ENCODE data around the gene OR4X1. TPM values are rescaled to one million over a fixed set of nuclear protein-coding genes. Genes with fewer than 3 reads are reported as not detected.

Gene OR4X1
- total RNA-seq, 4 donors from 2014 or later, result not detected

DNA sequence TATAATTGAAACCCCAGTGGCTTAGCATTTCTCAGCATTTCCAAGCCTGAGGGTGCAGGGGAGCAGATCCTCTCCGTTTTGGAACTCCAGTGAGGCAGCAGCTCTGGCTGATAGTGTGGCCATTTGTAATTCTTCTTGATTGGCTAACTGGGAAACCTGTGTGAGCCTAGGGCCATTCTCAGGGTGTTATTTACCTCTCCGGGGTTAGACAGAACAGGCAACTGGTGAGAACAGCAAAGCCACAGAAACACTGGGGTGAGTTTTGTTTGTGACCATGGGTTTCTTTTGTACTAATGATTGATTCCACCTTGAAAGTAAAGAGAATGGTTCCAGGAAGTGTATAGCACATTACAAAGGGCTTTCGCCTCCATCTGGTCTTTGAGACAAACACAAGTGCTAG lies 21.2 kb upstream of the OR4X1 start:
- WGBS, 2 donors (ENCODE audit: low coverage in 1 of 2), result 58 to 100% methylated on average over 1 to 2 of the region's 3 CpGs
- ATAC-seq, result no peak
- H3K27ac ChIP-seq, result no peak overlapping the region

DNA sequence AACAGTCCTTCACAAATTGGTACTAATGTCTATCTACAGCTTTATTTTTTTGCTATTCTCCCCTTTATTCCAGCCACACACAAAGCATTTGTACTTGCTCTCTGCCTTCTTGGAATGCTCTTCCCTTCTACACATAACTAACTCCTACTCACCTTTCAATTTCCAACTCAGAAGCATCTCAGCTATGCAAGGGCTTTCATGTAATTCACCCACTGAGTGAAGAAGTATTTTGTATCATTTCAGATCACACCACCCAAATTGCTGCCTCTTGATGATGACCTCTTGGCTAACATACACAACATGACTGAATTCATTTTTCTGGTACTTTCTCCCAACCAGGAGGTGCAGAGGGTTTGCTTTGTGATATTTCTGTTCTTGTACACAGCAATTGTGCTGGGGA lies 18.9 kb upstream of the OR4X1 start, which contains the start of gene OR4X2:
Gene OR4X2, plus strand, starts transcription at position 301 of the 400 bp plus-strand sequence. Its CDS starts 0 bp downstream, at position 301.
- Histone ChIP-seq H3K36me3 (no peaks in the 10 kb centered on the region), H3K27me3 (peaks cover 4% of the 10 kb centered on the region), H3K9me3 (peaks cover 0 to 30% (median 0%) of the 10 kb centered on the region in 3 donors), H3K27ac (no peak within 1 kb of the TSS), H3K4me1 (no peaks in the 10 kb centered on the region), H3K4me3 (no peak within 1 kb of the TSS)
- ATAC-seq, result no peak
- no peak for TF ChIP-seq EP300 (IDR thresholded peaks at IDR 0.05)
- no peak for TF ChIP-seq POLR2A (IDR thresholded peaks at IDR 0.05)

More for the DNA sequence above, 21.2 kb upstream of the OR4X1 start:
- H3K9me3 ChIP-seq, result peaks cover 0 to 15% (median 0%) of the 10 kb centered on the region in 3 donors
- H3K27me3 ChIP-seq, result peaks cover 4% of the 10 kb centered on the region
- TF ChIP-seq POLR2AphosphoS5 (IDR thresholded peaks at IDR 0.05), result no peak
- TF ChIP-seq POLR2A (IDR thresholded peaks at IDR 0.05), result no peak
- TF ChIP-seq, protein P1, sequence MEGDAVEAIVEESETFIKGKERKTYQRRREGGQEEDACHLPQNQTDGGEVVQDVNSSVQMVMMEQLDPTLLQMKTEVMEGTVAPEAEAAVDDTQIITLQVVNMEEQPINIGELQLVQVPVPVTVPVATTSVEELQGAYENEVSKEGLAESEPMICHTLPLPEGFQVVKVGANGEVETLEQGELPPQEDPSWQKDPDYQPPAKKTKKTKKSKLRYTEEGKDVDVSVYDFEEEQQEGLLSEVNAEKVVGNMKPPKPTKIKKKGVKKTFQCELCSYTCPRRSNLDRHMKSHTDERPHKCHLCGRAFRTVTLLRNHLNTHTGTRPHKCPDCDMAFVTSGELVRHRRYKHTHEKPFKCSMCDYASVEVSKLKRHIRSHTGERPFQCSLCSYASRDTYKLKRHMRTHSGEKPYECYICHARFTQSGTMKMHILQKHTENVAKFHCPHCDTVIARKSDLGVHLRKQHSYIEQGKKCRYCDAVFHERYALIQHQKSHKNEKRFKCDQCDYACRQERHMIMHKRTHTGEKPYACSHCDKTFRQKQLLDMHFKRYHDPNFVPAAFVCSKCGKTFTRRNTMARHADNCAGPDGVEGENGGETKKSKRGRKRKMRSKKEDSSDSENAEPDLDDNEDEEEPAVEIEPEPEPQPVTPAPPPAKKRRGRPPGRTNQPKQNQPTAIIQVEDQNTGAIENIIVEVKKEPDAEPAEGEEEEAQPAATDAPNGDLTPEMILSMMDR (IDR thresholded peaks at IDR 0.05), result no peak
- no peak for TF ChIP-seq EP300 (IDR thresholded peaks at IDR 0.05)
- H3K4me3 ChIP-seq, result no peak overlapping the region
- no peaks in the 10 kb centered on the region for H3K36me3 ChIP-seq
- H3K4me1 ChIP-seq, result no peaks in the 10 kb centered on the region

DNA sequence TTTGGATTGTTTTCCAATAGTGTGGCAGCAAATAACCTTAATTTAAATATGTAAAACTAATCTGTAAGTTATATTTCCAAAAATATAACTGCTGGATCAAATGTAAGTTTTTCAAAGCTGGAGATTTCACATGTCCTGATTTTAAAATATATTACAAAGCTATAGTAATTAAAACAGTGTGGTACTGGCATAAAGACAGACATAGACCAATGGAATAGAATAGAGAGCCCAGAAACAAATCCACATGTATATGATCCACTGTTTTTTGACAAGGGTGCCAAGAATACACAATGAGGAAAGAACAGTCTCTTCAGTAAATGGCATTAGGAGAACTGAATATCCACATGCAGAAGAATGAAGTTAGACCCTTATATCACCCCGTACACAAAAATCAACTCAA lies 14.8 kb upstream of the OR4X1 start:
- no peak for ATAC-seq
- Histone ChIP-seq H3K36me3 (no peaks in the 10 kb centered on the region), H3K4me1 (no peaks in the 10 kb centered on the region), H3K27me3 (no peaks in the 10 kb centered on the region), H3K9me3 (peaks cover 0 to 34% (median 0%) of the 10 kb centered on the region in 3 donors), H3K27ac (no peak overlapping the region), H3K4me3 (no peak overlapping the region)
- no peak for TF ChIP-seq POLR2A (IDR thresholded peaks at IDR 0.05)
- TF ChIP-seq, protein P1 (IDR thresholded peaks at IDR 0.05), result no peak
- WGBS, 2 donors (ENCODE audit: low coverage in 1 of 2), result 92 to 100% methylated on average over 1 of the region's 1 CpG

DNA sequence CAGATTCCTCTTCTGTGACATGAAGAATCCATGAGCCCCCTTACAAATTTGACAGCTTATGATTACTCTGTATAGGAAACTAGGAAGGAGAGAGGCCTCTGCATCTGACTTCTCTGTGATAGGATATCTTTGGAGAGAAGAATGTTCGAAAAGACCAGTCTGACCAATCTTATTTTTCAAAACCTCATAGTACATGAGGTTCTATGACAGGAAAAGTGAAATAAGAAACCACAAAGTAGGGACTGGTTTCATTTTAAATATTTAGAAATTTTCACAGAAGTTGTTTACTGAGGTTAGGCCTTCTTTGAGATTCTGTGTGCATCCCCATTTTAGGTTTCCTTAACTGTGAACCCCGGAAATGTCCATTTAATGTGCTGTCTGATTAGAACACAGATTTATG lies 2.1 kb upstream of the OR4X1 start:
- TF ChIP-seq POLR2AphosphoS5 (IDR thresholded peaks at IDR 0.05), result no peak
- no peak for TF ChIP-seq EP300 (IDR thresholded peaks at IDR 0.05)
- Histone ChIP-seq H3K27ac (no peak overlapping the region), H3K4me1 (no peaks in the 10 kb centered on the region), H3K4me3 (no peak overlapping the region), H3K36me3 (no peaks in the 10 kb centered on the region), H3K27me3 (no peaks in the 10 kb centered on the region), H3K9me3 (peaks cover 0 to 7% (median 0%) of the 10 kb centered on the region in 3 donors)
- 78 to 79% methylated on average over 2 of the region's 2 CpGs for WGBS, 2 donors (ENCODE audit: low coverage in 1 of 2)
- ATAC-seq, result no peak

DNA sequence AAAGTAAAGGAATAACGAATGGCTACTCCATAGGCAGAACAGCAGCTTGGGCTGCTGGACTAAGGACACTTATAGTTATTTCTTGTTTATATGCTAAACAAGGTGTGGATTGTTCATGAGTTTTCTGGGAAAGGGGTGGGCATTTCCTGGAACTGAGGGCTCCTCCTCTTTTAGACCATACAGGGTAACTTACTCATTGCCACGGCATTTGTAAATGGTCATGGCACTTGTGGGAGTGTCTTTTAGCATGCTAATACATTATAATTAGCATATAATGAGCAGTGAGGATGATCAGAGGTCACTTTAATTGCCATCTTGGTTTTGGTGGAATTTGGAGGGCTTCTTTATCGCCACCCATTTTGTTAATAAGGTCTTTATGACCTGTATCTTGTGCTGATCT lies 7.0 kb downstream of the OR4X1 start:
- TF ChIP-seq POLR2AphosphoS5 (IDR thresholded peaks at IDR 0.05) (no peak), POLR2A (IDR thresholded peaks at IDR 0.05) (no peak), EP300 (IDR thresholded peaks at IDR 0.05) (no peak)
- TF ChIP-seq, protein P1 (IDR thresholded peaks at IDR 0.05), result no peak
- no peak overlapping the region for H3K27ac ChIP-seq
- H3K4me3 ChIP-seq, result no peak overlapping the region
- WGBS, 2 donors (ENCODE audit: low coverage in 1 of 2), result 62 to 64% methylated on average over 2 to 3 of the region's 3 CpGs
- no peaks in the 10 kb centered on the region for H3K4me1 ChIP-seq
- H3K27me3 ChIP-seq, result no peaks in the 10 kb centered on the region
- no peaks in the 10 kb centered on the region for H3K36me3 ChIP-seq
- no peak for ATAC-seq
- H3K9me3 ChIP-seq, result no peaks in the 10 kb centered on the region

DNA sequence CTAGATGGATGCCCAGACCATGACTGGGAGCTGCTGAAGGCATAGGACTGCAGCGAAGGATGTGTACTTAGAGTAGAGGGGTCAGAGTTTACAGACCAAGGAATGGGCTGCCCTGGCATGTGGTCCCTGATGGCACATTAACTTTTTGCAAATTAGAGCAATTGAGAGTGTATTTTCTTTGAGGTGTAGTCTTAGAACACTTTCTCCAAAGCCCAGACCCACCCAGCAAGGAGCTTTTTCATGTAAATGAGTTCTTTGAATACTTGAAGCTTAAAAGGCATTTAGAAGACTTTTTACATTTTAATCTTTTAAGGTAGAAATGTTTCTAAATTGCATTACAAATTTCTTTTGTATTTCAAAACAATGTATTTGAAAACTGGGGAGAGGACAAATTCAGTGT lies 8.9 kb downstream of the OR4X1 start:
- Histone ChIP-seq H3K4me1 (no peaks in the 10 kb centered on the region), H3K27me3 (no peaks in the 10 kb centered on the region), H3K36me3 (no peaks in the 10 kb centered on the region), H3K27ac (no peak overlapping the region), H3K9me3 (no peaks in the 10 kb centered on the region), H3K4me3 (no peak overlapping the region)
- ATAC-seq, result no peak
- TF ChIP-seq, protein P1 (IDR thresholded peaks at IDR 0.05), result no peak
- TF ChIP-seq POLR2AphosphoS5 (IDR thresholded peaks at IDR 0.05) (no peak), POLR2A (IDR thresholded peaks at IDR 0.05) (no peak), EP300 (IDR thresholded peaks at IDR 0.05) (no peak)
- 10 to 13% methylated on average over 1 of the region's 1 CpG for WGBS, 2 donors (ENCODE audit: low coverage in 1 of 2)

All from gastroesophageal sphincter (tissue), 4 donors.